ENCODE data around the gene PITRM1. TPM values are rescaled to one million over a fixed set of nuclear protein-coding genes. Genes with fewer than 3 reads are reported as not detected.

Gene PITRM1
- polyA plus RNA-seq, 1 donor from 2014 or later = 62.2 TPM

DNA sequence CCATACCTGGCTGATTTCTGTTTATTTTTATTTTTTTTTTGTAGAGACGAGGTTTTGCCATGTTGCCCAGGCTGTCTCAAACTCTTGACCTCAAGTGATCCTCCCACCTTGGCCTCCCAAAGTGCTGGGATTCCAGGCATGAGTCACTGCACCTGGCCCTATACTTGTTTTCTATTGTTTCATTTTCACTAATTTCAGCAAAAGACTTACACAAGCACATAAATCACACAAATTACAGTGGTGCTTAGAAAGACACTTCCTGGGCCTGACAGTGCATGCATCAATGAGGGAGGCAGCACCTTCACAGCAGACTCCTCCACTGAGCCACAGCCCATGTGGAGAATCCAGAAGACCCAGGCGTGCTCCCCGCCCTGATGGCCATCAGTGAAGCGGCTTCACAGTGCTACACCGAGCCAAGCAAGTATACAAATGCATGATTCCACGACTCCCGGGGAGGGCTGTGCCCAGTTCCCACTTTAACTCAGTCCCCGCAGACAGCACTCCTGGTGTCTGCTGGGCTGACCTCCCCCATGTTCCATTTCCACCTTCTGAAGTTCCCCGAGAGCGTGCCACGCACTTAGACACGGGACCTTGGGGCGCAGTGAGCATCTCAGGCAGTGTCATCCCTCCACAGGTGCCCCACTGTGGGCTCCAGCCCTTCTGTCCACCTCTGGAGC is 20.6 kb downstream of the PITRM1 start:
- H3K4me3 ChIP-seq (ENCODE audit: low read length) = no peak overlapping the region

DNA sequence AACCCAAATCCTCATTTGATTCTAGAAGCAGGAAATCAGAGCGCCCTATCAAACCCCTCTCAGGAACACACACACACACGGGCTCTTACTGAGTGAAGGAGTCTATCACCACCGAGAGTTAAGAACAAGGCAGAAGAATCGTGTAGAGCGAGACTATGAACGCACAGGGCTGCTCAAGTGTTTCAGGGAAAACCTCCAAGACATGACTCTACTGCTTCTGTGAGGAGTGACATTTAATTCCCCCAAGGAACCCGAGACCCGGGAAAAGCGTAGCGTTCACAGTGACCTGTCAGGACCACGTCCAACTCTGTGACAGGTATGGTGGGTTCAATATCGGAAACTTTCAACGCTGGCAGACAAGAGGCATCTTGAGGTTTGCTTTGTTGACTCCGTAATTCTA is 21.6 kb downstream of the PITRM1 start:
- no peaks in the 10 kb centered on the region for H3F3A ChIP-seq (ENCODE audit: insufficient read depth, low read length, poor library complexity, severe bottlenecking)
- H4K20me1 ChIP-seq (ENCODE audit: insufficient read depth) = no peaks in the 10 kb centered on the region
- no peaks in the 10 kb centered on the region for H3K79me2 ChIP-seq (replicated peaks; ENCODE audit: insufficient read depth, low read length)
- H3K9me2 ChIP-seq (ENCODE audit: insufficient read depth, low read length) = no peaks in the 10 kb centered on the region
- H3K4me3 ChIP-seq (ENCODE audit: low read length) = no peak overlapping the region
- H3K4me2 ChIP-seq (ENCODE audit: low read length) = no peak overlapping the region
- TF ChIP-seq TAF1 (IDR thresholded peaks at IDR 0.05; ENCODE audit: low read depth) = no peak
- TF ChIP-seq POLR2AphosphoS5 (IDR thresholded peaks at IDR 0.05) = no peak
- TF ChIP-seq SMC3 (conservative IDR thresholded peaks at IDR 0.05; ENCODE audit: poor library complexity) = no peak
- H3K9ac ChIP-seq (ENCODE audit: low read length) = no peak overlapping the region
- H3K36me3 ChIP-seq (ENCODE audit: insufficient read depth, low read length) = peaks cover 9% of the 10 kb centered on the region
- H3K9me3 ChIP-seq (ENCODE audit: low read length) = no peaks in the 10 kb centered on the region
- no peaks in the 10 kb centered on the region for H3K27me3 ChIP-seq (ENCODE audit: insufficient read depth, low read depth, low read length)
- no peak overlapping the region for H2AFZ ChIP-seq (ENCODE audit: low read depth, low read length)
- no peak overlapping the region for H3K27ac ChIP-seq (ENCODE audit: low read length)

More for the DNA sequence above, 20.6 kb downstream of the PITRM1 start:
- H2AFZ ChIP-seq (ENCODE audit: low read depth, low read length) = no peak overlapping the region
- H3K4me2 ChIP-seq (ENCODE audit: low read length) = no peak overlapping the region
- H3K36me3 ChIP-seq (ENCODE audit: insufficient read depth, low read length) = peaks cover 9% of the 10 kb centered on the region
- H3F3A ChIP-seq (ENCODE audit: insufficient read depth, low read length, poor library complexity, severe bottlenecking) = no peaks in the 10 kb centered on the region
- TF ChIP-seq EP300 (conservative IDR thresholded peaks at IDR 0.05; ENCODE audit: poor library complexity, severe bottlenecking) (no peak), POLR2AphosphoS5 (IDR thresholded peaks at IDR 0.05) (no peak), SMC3 (conservative IDR thresholded peaks at IDR 0.05; ENCODE audit: poor library complexity) (no peak), TAF1 (IDR thresholded peaks at IDR 0.05; ENCODE audit: low read depth) (no peak)
- TF ChIP-seq, protein P1, sequence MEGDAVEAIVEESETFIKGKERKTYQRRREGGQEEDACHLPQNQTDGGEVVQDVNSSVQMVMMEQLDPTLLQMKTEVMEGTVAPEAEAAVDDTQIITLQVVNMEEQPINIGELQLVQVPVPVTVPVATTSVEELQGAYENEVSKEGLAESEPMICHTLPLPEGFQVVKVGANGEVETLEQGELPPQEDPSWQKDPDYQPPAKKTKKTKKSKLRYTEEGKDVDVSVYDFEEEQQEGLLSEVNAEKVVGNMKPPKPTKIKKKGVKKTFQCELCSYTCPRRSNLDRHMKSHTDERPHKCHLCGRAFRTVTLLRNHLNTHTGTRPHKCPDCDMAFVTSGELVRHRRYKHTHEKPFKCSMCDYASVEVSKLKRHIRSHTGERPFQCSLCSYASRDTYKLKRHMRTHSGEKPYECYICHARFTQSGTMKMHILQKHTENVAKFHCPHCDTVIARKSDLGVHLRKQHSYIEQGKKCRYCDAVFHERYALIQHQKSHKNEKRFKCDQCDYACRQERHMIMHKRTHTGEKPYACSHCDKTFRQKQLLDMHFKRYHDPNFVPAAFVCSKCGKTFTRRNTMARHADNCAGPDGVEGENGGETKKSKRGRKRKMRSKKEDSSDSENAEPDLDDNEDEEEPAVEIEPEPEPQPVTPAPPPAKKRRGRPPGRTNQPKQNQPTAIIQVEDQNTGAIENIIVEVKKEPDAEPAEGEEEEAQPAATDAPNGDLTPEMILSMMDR (IDR thresholded peaks at IDR 0.05; ENCODE audit: poor library complexity, severe bottlenecking) = no peak
- H3K27ac ChIP-seq (ENCODE audit: low read length) = no peak overlapping the region
- no peak overlapping the region for H3K9ac ChIP-seq (ENCODE audit: low read length)
- no peaks in the 10 kb centered on the region for H3K27me3 ChIP-seq (ENCODE audit: insufficient read depth, low read depth, low read length)
- H3K79me2 ChIP-seq (replicated peaks; ENCODE audit: insufficient read depth, low read length) = no peaks in the 10 kb centered on the region
- H3K9me3 ChIP-seq (ENCODE audit: low read length) = no peaks in the 10 kb centered on the region
- no peaks in the 10 kb centered on the region for H3K9me2 ChIP-seq (ENCODE audit: insufficient read depth, low read length)
- H4K20me1 ChIP-seq (ENCODE audit: insufficient read depth) = no peaks in the 10 kb centered on the region

DNA sequence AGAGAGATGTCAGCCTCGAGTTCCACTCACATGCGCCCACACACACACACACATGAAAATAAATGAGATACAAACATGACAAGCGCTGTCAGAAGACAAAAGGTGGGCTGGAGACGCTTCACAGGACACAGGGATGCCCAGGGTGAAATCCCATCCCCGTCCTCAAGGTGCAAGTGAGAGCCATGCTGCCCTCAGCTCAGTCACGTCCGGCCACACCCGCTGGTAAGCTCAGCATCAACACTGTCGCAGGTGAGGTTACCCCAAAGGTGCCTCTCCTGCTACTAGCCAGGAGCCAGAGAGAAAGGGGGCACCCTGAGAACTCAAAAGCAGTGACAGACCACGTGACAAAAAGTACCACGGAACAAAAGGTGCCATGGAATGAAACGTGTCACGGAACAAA is 22.2 kb downstream of the PITRM1 start:
- Histone ChIP-seq H3F3A (ENCODE audit: insufficient read depth, low read length, poor library complexity, severe bottlenecking) (no peaks in the 10 kb centered on the region), H3K4me3 (ENCODE audit: low read length) (no peak overlapping the region), H3K9ac (ENCODE audit: low read length) (no peak overlapping the region), H4K20me1 (ENCODE audit: insufficient read depth) (no peaks in the 10 kb centered on the region), H3K27me3 (ENCODE audit: insufficient read depth, low read depth, low read length) (no peaks in the 10 kb centered on the region), H3K9me3 (ENCODE audit: low read length) (no peaks in the 10 kb centered on the region), H3K36me3 (ENCODE audit: insufficient read depth, low read length) (peaks cover 7% of the 10 kb centered on the region), H2AFZ (ENCODE audit: low read depth, low read length) (no peak overlapping the region), H3K79me2 (replicated peaks; ENCODE audit: insufficient read depth, low read length) (no peaks in the 10 kb centered on the region), H3K27ac (ENCODE audit: low read length) (no peak overlapping the region), H3K9me2 (ENCODE audit: insufficient read depth, low read length) (no peaks in the 10 kb centered on the region), H3K4me2 (ENCODE audit: low read length) (no peak overlapping the region)
- no peak for TF ChIP-seq EP300 (conservative IDR thresholded peaks at IDR 0.05; ENCODE audit: poor library complexity, severe bottlenecking)
- TF ChIP-seq RAD21 (conservative IDR thresholded peaks at IDR 0.05) = no peak

DNA sequence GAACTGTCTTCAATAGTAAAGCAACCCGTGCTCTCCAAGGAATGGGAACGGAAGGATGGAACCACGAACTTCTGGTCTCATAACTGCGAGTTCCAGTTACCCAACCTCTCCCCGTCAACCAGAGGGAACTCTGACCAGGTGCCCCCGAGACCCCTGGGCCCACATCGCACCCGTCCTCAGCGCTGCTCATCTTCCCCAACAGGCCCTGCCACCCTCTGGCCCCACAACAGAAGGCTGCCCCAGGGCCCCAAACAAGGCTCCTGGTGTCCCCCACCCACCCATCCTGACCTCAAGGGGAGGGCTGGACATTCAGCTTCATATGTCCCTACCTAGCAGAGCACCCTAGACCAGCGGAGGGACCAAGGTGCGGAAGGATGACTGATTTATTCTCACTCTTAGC is 22.7 kb downstream of the PITRM1 start:
- Histone ChIP-seq H2AFZ (ENCODE audit: low read depth, low read length) (no peak overlapping the region), H3K4me2 (ENCODE audit: low read length) (no peak overlapping the region), H3F3A (ENCODE audit: insufficient read depth, low read length, poor library complexity, severe bottlenecking) (no peaks in the 10 kb centered on the region), H3K79me2 (replicated peaks; ENCODE audit: insufficient read depth, low read length) (no peaks in the 10 kb centered on the region), H3K27ac (ENCODE audit: low read length) (no peak overlapping the region), H3K36me3 (ENCODE audit: insufficient read depth, low read length) (peaks cover 3% of the 10 kb centered on the region), H4K20me1 (ENCODE audit: insufficient read depth) (no peaks in the 10 kb centered on the region), H3K9me2 (ENCODE audit: insufficient read depth, low read length) (no peaks in the 10 kb centered on the region), H3K9ac (ENCODE audit: low read length) (no peak overlapping the region), H3K27me3 (ENCODE audit: insufficient read depth, low read depth, low read length) (no peaks in the 10 kb centered on the region), H3K4me3 (ENCODE audit: low read length) (no peak overlapping the region), H3K9me3 (ENCODE audit: low read length) (no peaks in the 10 kb centered on the region)
- TF ChIP-seq, protein P1 (IDR thresholded peaks at IDR 0.05; ENCODE audit: poor library complexity, severe bottlenecking) = no peak
- TF ChIP-seq SMC3 (conservative IDR thresholded peaks at IDR 0.05; ENCODE audit: poor library complexity) = no peak

Data from neural cell (in vitro differentiated cells).